GM03348 (cell line): ENCODE results near the gene CNRIP1.

Experiments used
- DNase-seq: peaks from one replicate; pipeline ENCODE4 v3.0.0; 2012; ENCODE audit warnings: low spot score

Gene CNRIP1

DNA sequence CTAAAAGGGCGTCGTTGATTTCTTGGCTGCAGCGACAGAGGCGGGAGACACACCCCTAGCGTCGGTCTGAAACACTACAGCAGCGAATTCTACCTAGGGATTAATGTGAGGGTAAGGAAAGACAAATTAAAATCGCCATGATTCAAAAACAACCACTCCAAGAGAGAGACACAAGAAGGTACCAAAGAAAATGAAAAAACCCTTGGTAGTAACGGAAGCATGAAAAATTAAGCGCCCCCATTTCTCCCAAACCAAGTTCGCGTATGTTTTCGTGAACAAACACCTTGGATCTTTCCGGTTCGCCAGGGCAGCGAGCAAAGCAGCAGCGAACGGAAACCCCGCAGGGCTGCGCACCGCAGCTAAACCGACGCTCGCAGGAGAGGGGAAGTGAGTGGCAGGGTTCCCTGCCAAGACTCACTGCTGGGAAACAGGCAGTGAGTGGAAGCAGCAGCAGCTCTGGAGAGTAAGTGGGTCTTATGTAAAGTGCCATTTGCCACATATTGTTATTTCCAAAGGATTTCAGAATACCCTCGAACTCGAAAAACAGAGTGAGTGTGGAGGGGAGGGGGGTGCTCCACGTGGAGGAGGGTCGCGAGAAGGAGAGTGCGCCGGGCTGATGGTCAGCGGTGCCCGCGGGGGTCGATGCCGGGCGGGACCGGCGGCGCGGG is 68.4 kb downstream of the CNRIP1 start:
- DNase-seq, result peak; percentile 70

DNA sequence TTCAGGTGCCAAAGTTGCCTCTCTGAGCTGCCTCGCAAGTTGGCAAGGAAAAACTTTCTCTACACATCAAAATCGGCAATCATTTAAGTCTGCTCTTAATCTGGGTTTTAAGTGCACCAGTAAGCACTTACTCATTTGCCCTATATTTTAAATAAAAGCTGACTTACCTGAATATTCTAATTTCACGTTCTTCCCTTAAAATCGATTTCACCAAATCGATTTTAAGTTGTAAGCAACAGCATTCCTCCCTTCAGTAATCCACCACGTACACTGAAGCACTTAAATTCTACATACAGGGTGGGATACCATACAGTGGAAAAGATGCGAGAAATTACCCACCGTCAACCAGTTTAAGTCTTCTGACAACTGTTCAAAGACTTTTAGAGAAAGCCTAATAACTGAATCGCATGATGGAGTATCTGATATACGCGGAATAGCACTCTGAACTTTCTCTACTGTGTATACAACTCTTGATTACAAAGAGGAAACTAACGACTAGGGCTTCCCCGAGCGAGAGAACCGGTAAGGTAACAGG is 69.0 kb downstream of the CNRIP1 start:
- no peak for DNase-seq

DNA sequence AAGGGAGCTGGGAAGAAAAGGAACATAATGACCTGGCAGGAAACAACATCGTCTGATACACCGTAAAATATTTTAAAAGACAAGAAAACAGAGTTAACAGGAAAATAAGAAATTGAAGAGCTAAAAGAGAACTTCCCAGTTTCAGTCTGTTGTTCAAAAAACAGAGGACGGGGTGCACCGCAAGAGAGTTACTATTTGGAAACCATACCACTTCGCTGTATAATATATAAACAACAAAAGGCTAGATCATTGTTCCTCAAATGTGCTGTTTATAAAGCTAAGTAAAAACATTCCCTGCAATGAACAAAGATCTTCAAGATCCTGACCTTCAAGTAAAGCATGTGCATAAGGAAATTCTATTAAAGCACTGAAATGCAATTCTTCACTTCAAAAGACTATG is 69.6 kb downstream of the CNRIP1 start:
- no peak for DNase-seq

DNA sequence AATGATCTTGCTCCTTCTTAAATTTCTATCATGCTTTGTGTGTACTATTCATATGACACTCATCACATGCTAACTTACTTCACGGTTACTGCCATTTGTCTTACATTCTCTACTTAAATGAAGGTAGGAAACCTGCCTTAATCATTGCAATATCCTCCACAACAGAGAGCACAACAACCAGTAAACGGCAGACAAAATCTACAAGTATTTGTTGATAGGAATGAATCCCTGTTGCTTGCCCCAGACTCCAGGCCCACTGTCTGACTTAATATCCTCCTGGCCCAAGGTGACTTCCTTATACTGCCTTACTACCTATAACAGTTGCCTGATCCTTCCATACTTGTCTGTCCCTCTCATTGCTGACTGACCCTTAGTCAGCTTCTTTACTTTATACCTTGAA is 70.9 kb downstream of the CNRIP1 start:
- DNase-seq, result no peak

DNA sequence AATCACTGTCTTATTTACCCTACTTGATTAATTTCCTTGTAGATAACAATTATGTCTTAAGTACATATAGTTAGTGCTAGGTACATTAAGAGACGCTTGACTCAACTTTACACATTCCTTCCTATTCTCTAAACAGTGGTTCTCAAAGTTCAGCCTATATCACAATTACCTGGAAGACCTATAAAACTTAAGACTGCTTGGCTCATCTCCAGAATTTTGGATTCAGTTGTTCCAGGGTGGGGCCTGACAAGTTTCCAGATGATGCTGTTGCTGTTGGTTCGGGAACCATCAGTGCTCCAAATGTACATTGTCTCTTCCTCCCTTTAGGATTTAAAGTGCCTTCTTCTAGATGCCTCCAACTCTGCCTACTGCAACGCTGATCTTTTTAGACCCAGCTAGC is 71.4 kb downstream of the CNRIP1 start:
- no peak for DNase-seq

DNA sequence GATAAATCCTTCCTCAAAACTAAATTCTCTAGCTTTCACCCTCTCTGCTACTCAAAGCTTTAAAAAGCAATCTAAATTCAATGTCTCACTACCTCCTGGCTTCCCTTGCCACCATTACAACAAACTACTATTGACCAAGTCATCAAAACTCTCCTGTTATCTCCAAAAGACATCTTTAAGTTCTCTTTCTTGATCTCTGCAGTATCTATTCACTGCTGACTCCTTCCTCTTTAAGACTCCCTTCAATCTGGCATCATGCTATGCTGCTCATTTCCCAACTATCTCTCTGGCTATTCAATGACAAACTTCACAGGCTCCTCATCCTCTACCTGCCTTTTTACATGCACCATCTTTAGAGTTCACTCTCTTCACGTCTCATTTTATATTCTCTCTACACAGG is 73.4 kb downstream of the CNRIP1 start:
- no peak for DNase-seq

DNA sequence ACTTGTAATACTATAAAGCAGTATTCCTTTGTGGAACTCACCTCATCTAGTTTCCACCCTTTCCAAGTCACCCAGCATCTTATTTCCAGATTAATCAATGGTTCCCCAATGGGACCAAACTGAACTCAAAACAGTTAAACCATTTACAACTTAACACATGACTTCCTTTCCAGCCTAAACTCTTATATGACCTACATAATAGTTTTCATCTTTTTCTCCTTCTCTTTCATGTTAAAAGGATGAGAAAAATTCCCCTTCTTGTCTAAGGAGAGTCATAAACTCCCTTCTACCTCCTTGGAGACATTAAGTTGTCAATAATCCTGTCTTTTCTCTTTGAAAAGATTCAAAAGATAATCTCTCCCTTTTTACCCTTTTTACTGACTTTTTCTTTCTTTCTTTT is 74.1 kb downstream of the CNRIP1 start:
- no peak for DNase-seq

DNA sequence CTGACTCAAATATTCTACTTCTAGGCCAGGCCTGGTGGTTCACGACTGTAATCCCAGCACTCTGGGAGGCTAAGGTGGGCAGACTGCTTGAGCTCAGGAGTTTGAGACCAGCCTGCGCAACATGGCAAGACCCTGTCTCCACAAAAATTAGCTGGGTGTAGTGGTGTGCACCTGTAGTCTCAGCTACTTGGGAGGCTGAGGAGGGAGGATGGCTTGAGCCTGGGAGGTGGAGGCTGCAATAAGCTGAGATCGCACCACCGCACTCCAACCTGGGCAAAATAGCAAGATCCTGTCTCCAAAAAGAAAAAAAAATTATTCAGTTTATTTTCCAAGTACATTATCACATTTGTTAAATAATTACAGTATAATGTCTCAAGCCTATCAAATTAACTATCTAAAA is 74.7 kb downstream of the CNRIP1 start:
- DNase-seq, result no peak

DNA sequence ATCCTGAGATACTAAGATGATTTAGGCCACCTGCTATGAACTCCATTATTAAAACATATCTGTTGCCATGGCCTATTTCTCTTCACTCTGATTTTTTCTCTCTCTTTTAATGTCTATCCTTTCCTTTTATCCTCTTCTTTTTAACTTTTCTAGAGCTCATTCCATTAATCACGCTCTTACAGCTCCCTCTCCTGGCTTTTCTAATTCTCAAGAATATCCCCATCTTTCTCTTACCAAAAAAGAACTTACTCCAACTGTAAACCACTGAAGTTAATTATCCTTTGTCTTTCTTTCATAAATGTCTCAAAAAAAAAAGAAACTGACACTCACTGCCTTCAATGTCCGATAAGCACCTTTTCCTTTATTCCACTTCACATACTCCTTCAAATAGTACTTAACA is 75.3 kb downstream of the CNRIP1 start:
- DNase-seq, result no peak
